Urothelium cell line (cell line): ENCODE results near the gene SPINT3.

Experiments
- DNase-seq: peaks from one replicate; pipeline ENCODE4 v3.0.0; 2011; ENCODE audit warnings: low spot score, mixed read lengths
- FAIRE-seq: peaks from 2 replicates; lab custom pipeline; 2011; peaks lifted over from hg19 to GRCh38; lab: Jason Lieb, UNC

The SPINT3 gene

GRCh38 chr20:45515147-45515913 lies at the start of gene SPINT3:
Gene SPINT3, minus strand, starts transcription at chr20:45515622. Its CDS starts 14 bp downstream, at chr20:45515608.
- DNase-seq (no peak), FAIRE-seq (no peak)

- FAIRE-seq, result no peak
- DNase-seq, result no peak
These were observed 49.4 kb upstream of the SPINT3 start for GRCh38 chr20:45564760-45565276.

- DNase-seq (no peak), FAIRE-seq (no peak)
These were observed 39.8 kb upstream of the SPINT3 start for GRCh38 chr20:45555198-45555597.

GRCh38 chr20:45552456-45552855 lies 37.0 kb upstream of the SPINT3 start:
- DNase-seq (no peak), FAIRE-seq (no peak)

- no peak for FAIRE-seq
- no peak for DNase-seq
These were observed 35.3 kb upstream of the SPINT3 start for GRCh38 chr20:45550765-45551164.

- FAIRE-seq (no peak), DNase-seq (no peak)
These were observed 33.0 kb upstream of the SPINT3 start for GRCh38 chr20:45548410-45548809.

GRCh38 chr20:45547206-45547770 lies 31.9 kb upstream of the SPINT3 start, which contains the start of gene EPPIN:
Gene EPPIN, minus strand, starts transcription at chr20:45547401. Its CDS starts 44 bp downstream, at chr20:45547357.
- FAIRE-seq (no peak), DNase-seq (no peak)

- DNase-seq, result peak; percentile 54
- FAIRE-seq, result peak; percentile 37
These were observed 30.5 kb upstream of the SPINT3 start for GRCh38 chr20:45545754-45546453.

- FAIRE-seq (no peak), DNase-seq (no peak)
These were observed 29.9 kb upstream of the SPINT3 start for GRCh38 chr20:45545351-45545750.

- no peak for DNase-seq
- FAIRE-seq, result no peak
These were observed 24.0 kb upstream of the SPINT3 start, which contains the start of gene WFDC6 for GRCh38 chr20:45539382-45539781. Gene WFDC6, minus strand, starts transcription at chr20:45539482. Its CDS starts 75 bp downstream, at chr20:45539407.

GRCh38 chr20:45538209-45538799 lies 22.9 kb upstream of the SPINT3 start:
- FAIRE-seq (no peak), DNase-seq (no peak)

- FAIRE-seq (no peak), DNase-seq (no peak)
These were observed 11.9 kb upstream of the SPINT3 start for GRCh38 chr20:45527294-45527693.

GRCh38 chr20:45523821-45524220 lies 8.4 kb upstream of the SPINT3 start:
- no peak for DNase-seq
- FAIRE-seq, result no peak

- no peak for FAIRE-seq
- peak; percentile 48 for DNase-seq
These were observed 2.9 kb upstream of the SPINT3 start for GRCh38 chr20:45518282-45518681.

- DNase-seq (no peak), FAIRE-seq (no peak)
These were observed 5.1 kb downstream of the SPINT3 start for GRCh38 chr20:45510242-45510862.

GRCh38 chr20:45509091-45509490 lies 6.3 kb downstream of the SPINT3 start:
- DNase-seq (no peak), FAIRE-seq (no peak)

GRCh38 chr20:45508068-45508886 lies 7.1 kb downstream of the SPINT3 start:
- FAIRE-seq (no peak), DNase-seq (no peak)

GRCh38 chr20:45507011-45507820 lies 8.2 kb downstream of the SPINT3 start:
- DNase-seq (peak; percentile 27), FAIRE-seq (no peak)

GRCh38 chr20:45506398-45506797 lies 9.0 kb downstream of the SPINT3 start:
- DNase-seq, result no peak
- no peak for FAIRE-seq
